K562 (cell line): ENCODE results near the gene KCNQ4. TPM values are rescaled to one million over a fixed set of nuclear protein-coding genes. Genes with fewer than 3 reads are reported as not detected.
A peak's percentile ranks its signal among the peaks of the same experiment; 100 is the strongest.

Experiments
- ATAC-seq: fragments of 200-7000 bp; cut with Tn5 transposase; 3 replicates; pipeline ENCODE4 v1.9.1; 2020; ENCODE audit warnings: moderate library complexity
- BruUV-seq: library from RNA; stranded (reverse); fragments of 400-500 nt; replicated peaks from 2 replicates; lab custom pipeline; 2021; lab: Mats Ljungman, UMichigan
- CTCF ChIA-PET: fragments of 300-600 bp; formaldehyde crosslinking; extraction: SDS; loops from one replicate; lab custom pipeline; 2021; ENCODE audit warnings: low intra/inter-chr PET ratio; lab: Yijun Ruan, JAX
- POLR2A ChIA-PET: fragments of 300-600, 350-650 bp; sonication (Branson Sonifier 250); formaldehyde crosslinking; extraction: SDS; loops from one replicate; lab custom pipeline; 2021; ENCODE audit warnings: antibody characterized with exemption, inconsistent platforms; lab: Yijun Ruan, JAX
- DNase-seq, 4 experiments: peaks; one replicate each; pipeline versions ENCODE4 v3.0.0 to v3.0.0-alpha.2; 2011 to 2018; ENCODE audit warnings: low spot score in 3 of 4, mixed read lengths in 3 of 4; ENCODE audit errors: extremely low read depth in 1 of 4
- FAIRE-seq: peaks from 2 replicates; lab custom pipeline; 2011; peaks lifted over from hg19 to GRCh38; lab: Jason Lieb, UNC
- H2AFZ ChIP-seq: 2 replicates; pipeline ENCODE4 v1.6.0; 2011; ENCODE audit warnings: low read depth, low read length, control low read depth, inconsistent platforms
- H3K27ac ChIP-seq: fragments of 200-600 bp; 3 replicates; pipeline ENCODE4 v1.8.0; 2011; ENCODE audit warnings: low read depth, mild to moderate bottlenecking, control low read depth, inconsistent platforms, low read length, moderate library complexity, mixed read lengths; ENCODE audit errors: extremely low read depth
- H3K27me3 ChIP-seq, 2 experiments: fragments of 300-600 bp in 1 of 2; 2 replicates in 1 of 2; 3 replicates in 1 of 2; pipeline versions ENCODE4 v1.6.0 to v1.8.0; 2011; ENCODE audit warnings: inconsistent platforms in 2 of 2, low read length in 2 of 2, mild to moderate bottlenecking in 1 of 2, mixed read lengths in 1 of 2, moderate library complexity in 1 of 2; ENCODE audit not compliant: control insufficient read depth in 2 of 2, insufficient read depth in 2 of 2
- H3K36me3 ChIP-seq: fragments of 300-600 bp; 3 replicates; pipeline ENCODE4 v1.8.0; 2011; ENCODE audit warnings: mild to moderate bottlenecking, low read length, inconsistent platforms; ENCODE audit not compliant: control insufficient read depth, insufficient read depth
- H3K4me1 ChIP-seq, 2 experiments: fragments of 200-600 bp in 1 of 2; replicated peaks in 1 of 2; 2 replicates in 1 of 2; 3 replicates in 1 of 2; pipeline versions ENCODE4 v1.5.1 to v1.8.0; 2011; ENCODE audit warnings: inconsistent platforms in 2 of 2, low read length in 2 of 2, mild to moderate bottlenecking in 1 of 2, mixed read lengths in 1 of 2, moderate library complexity in 1 of 2; ENCODE audit not compliant: control insufficient read depth in 2 of 2, insufficient read depth in 2 of 2
- H3K4me2 ChIP-seq: 2 replicates; pipeline ENCODE4 v1.6.1; 2011; ENCODE audit warnings: low read length, control low read depth, inconsistent platforms, mixed read lengths; ENCODE audit not compliant: insufficient read depth
- H3K4me3 ChIP-seq: fragments of 200-600 bp; sonication (generic), shearing (Covaris generic); 2 replicates; pipeline ENCODE4 v1.5.1; 2016; ENCODE audit warnings: control low read depth, inconsistent platforms
- H3K79me2 ChIP-seq: fragments of 200-600 bp; 3 replicates; pipeline ENCODE4 v1.8.0; 2011; ENCODE audit warnings: low read length, inconsistent platforms; ENCODE audit not compliant: control insufficient read depth, insufficient read depth
- H3K9ac ChIP-seq, 2 experiments: 2 replicates each; pipeline versions ENCODE4 v1.6.0 to v1.6.1; 2011; ENCODE audit warnings: low read depth in 2 of 2, low read length in 2 of 2, control low read depth in 1 of 2, inconsistent platforms in 1 of 2, mild to moderate bottlenecking in 1 of 2, mixed read lengths in 1 of 2; ENCODE audit not compliant: insufficient read depth in 1 of 2
- H3K9me1 ChIP-seq: one replicate; pipeline ENCODE4 v1.6.0; 2011; ENCODE audit warnings: inconsistent platforms, mild to moderate bottlenecking, low read length, moderate library complexity; ENCODE audit not compliant: control insufficient read depth, insufficient read depth
- H3K9me3 ChIP-seq: replicated peaks from 2 replicates; pipeline ENCODE4 v1.5.1; 2011; ENCODE audit warnings: low read depth, low read length, inconsistent platforms; ENCODE audit not compliant: control insufficient read depth, insufficient read depth
- H4K20me1 ChIP-seq: replicated peaks from 2 replicates; pipeline ENCODE4 v1.6.1; 2011; ENCODE audit warnings: low read length, inconsistent platforms, mixed read lengths; ENCODE audit not compliant: control insufficient read depth, insufficient read depth
- POLR2G ChIP-seq: fragments of 200-400 bp; formaldehyde crosslinking; IDR thresholded peaks from 2 replicates; pipeline ENCODE4 v1.6.1; 2017; ENCODE audit warnings: low read depth, mild to moderate bottlenecking, antibody characterized with exemption, low read length, moderate library complexity
- STAT6 ChIP-seq: sonication (generic); formaldehyde crosslinking; IDR thresholded peaks from 2 replicates; pipeline ENCODE4 v1.8.1; 2023; ENCODE audit warnings: mild to moderate bottlenecking, missing genetic modification reagents
- ZBTB33 ChIP-seq: sonication (generic); formaldehyde crosslinking; IDR thresholded peaks from 2 replicates; pipeline ENCODE4 v1.8.1; 2023; ENCODE audit warnings: mild to moderate bottlenecking, missing genetic modification reagents
- ZNF143 ChIP-seq: sonication (generic); formaldehyde crosslinking; IDR thresholded peaks from 2 replicates; pipeline ENCODE4 v1.9.0; 2022; ENCODE audit warnings: mild to moderate bottlenecking, missing genetic modification reagents
- WGBS: fragments of 100-300 bp; shearing (Covaris generic); methylation state at CpG from one replicate; pipeline ENCODE4 v1.1.6; 2016; ENCODE audit warnings: low coverage, mixed read lengths; ENCODE audit not compliant: insufficient coverage; ENCODE audit errors: missing lambda C conversion rate; 5-methylcytosine and 5-hydroxymethylcytosine counted together
- in situ Hi-C: fragments of 300-500 bp; cut with MboI; formaldehyde crosslinking; loops from 4 replicates; pipeline ENCODE4 v1.15.0; 2018; ENCODE audit warnings: inconsistent platforms, mixed read lengths
- intact Hi-C: fragments of 100-400 bp; cut with micrococcal nuclease; formaldehyde crosslinking; loops from 2 replicates; pipeline ENCODE4 v1.14.2; 2022
- polyA plus RNA-seq, 8 experiments: library from polyadenylated mRNA; depleted of rRNA in 4 of 8; stranded (reverse) in 5 of 8; unstranded in 3 of 8; fragments of >200 nt; fragmentation: Nextera tagmentation in 2 of 8; fragmentation: Illumina TruSeq in 1 of 8; extraction: Ambion mirVana in 2 of 8; extraction: Trizol in 1 of 8; gene quantifications; 2 replicates each; pipeline versions ENCODE4 v1.2.1 to v1.2.3, GENCODE V29; 2011 to 2014; ENCODE audit warnings: inconsistent platforms in 1 of 8, missing spikeins in 1 of 8
- total RNA-seq, 7 experiments: library from RNA; depleted of rRNA in 6 of 7; stranded (reverse); fragments of >200 nt in 6 of 7; fragmentation: Illumina TruSeq in 2 of 7; extraction: Trizol in 2 of 7; gene quantifications; 2 replicates each; pipeline versions ENCODE4 v1.2.1 to v1.2.3, GENCODE V29; 2011 to 2021; ENCODE audit warnings: low replicate concordance in 1 of 7

Gene KCNQ4
- total and polyA plus RNA-seq, 9 of the 15 experiments (the other 6 are each of a cell fraction or from before 2014, with no cell fraction given): 0.07 to 4.1 (median 0.79) TPM

DNA sequence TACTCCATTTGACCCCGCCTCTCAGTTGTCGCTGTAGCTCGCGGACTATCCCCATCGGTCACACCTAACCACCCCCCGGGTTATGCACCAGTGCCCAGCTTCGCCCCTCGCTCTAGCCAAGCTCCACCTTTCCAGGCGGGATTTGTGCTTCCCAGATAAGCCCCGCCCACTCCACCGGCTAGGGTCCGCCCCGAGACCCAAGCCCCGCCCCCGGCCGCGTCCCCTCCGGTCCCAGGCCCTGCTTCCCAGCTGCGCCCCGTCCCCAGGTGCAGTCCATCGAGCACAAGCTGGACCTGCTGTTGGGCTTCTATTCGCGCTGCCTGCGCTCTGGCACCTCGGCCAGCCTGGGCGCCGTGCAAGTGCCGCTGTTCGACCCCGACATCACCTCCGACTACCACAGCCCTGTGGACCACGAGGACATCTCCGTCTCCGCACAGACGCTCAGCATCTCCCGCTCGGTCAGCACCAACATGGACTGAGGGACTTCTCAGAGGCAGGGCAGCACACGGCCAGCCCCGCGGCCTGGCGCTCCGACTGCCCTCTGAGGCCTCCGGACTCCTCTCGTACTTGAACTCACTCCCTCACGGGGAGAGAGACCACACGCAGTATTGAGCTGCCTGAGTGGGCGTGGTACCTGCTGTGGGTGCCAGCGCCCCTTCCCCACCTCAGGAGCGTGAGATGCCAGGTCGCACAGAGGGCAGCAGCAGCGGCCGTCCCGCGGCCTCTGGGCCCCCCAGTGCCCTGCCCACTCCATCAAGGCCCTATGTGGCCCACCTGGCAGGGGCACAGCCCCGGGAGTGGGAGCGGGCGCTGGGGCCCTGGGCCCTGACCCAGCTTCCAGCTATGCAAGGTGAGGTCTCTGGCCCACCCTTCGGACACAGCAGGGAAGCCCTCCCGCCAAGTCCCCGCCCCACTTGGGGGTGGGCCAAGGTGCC lies 54.7 kb downstream of the KCNQ4 start:
- no TSS peak for BruUV-seq
- H3K36me3 ChIP-seq: no peaks in the 10 kb centered on the region; the same call in 2 of the 3 replicates
- no peak overlapping the region for H3K4me2 ChIP-seq
- FAIRE-seq: no peak
- H3K27ac ChIP-seq: no peak overlapping the region
- H3K4me1 ChIP-seq: peaks cover 43 to 47% of the 10 kb centered on the region in 2 experiments
- 94% methylated on average over 45 of the region's 60 CpGs for WGBS
- peak in 2 of 4 experiments; percentile 53 to 67 for DNase-seq
- H3K4me3 ChIP-seq: no peak overlapping the region
- TF ChIP-seq ZNF143 (0 out of 2 replicates have a peak, but pooled peaks have one; percentile 8), ZBTB33 (CRISPR knock-in tag) (peak; percentile 92), STAT6 (CRISPR knock-in tag) (no peak), POLR2G (0 out of 2 replicates have a peak, but pooled peaks have one; percentile 17)
- H3K27me3 ChIP-seq: no peaks in the 10 kb centered on the region
- H2AFZ ChIP-seq: no peak overlapping the region
- peak overlapping the region in 1 of 2 experiments; percentile 79; a peak in 1 of 4 replicates for H3K9ac ChIP-seq
- no peak for ATAC-seq
- POLR2A ChIA-PET: interaction anchor here (0.6 kb wide), 1 partner anchor 1618 kb away, joined by 3 read pairs; no protein-coding TSS in a partner anchor
- no peaks in the 10 kb centered on the region for H4K20me1 ChIP-seq
- no peaks in the 10 kb centered on the region for H3K79me2 ChIP-seq
- intact Hi-C loops (no loop called here), in situ Hi-C loops (no loop called here)
- H3K9me3 ChIP-seq: no peaks in the 10 kb centered on the region; the same call in 1 of the 2 replicates
- H3K9me1 ChIP-seq: no peaks in the 10 kb centered on the region
- CTCF ChIA-PET: interaction anchor here (0.8 kb wide), 1 partner anchor 64 kb away, joined by 3 read pairs; no protein-coding TSS in a partner anchor
